ENCODE results near the gene SNX33. TPM values are rescaled to one million over a fixed set of nuclear protein-coding genes. Genes with fewer than 3 reads are reported as not detected.
"Not testable (repeated sequence)": the region's sequence is repeated elsewhere in the genome, so short reads cannot be mapped to it uniquely, and the experiment has no call there.

SNX33 gene
- total RNA-seq, 1 experiment from 2014 or later, result 8.3 TPM

- Histone ChIP-seq H3K9me2 (ENCODE audit: insufficient read depth) (no peaks in the 10 kb centered on the region), H3K27ac (ENCODE audit: low read depth, low read length) (no peak overlapping the region), H3K79me2 (ENCODE audit: insufficient read depth, low read length) (no peaks in the 10 kb centered on the region), H3K9ac (ENCODE audit: low read length) (no peak overlapping the region), H3K27me3 (ENCODE audit: insufficient read depth, low read length) (no peaks in the 10 kb centered on the region), H2AFZ (ENCODE audit: low read depth, low read length, poor library complexity, severe bottlenecking) (no peak overlapping the region), H4K20me1 (ENCODE audit: insufficient read depth) (no peaks in the 10 kb centered on the region), H3K36me3 (ENCODE audit: control insufficient read depth in 1 of 2, insufficient read depth in 2 of 2, low read length in 2 of 2) (no peaks in the 10 kb centered on the region), H3K4me2 (ENCODE audit: low read length) (no peak overlapping the region), H3K4me1 (ENCODE audit: control insufficient read depth in 1 of 2, insufficient read depth in 2 of 2, low read length in 2 of 2) (peaks cover 8 to 13% of the 10 kb centered on the region in 2 experiments; a peak in 3 of 4 replicates), H3K4me3 (replicated peaks in 1 of 2; ENCODE audit: low read depth in 1 of 2, low read length in 2 of 2) (no peak overlapping the region), H3K9me3 (ENCODE audit: control insufficient read depth in 1 of 2, insufficient read depth in 1 of 2, low read depth in 1 of 2, low read length in 2 of 2) (no peaks in the 10 kb centered on the region)
- ATAC-seq, result no peak
- no TSS peak for BruUV-seq (replicated peaks)
- no peak for DNase-seq (ENCODE audit: low read depth, low spot score)
- ChIA-PET CTCF (interaction anchor here (1.2 to 2.3 kb wide), 2 partner anchors 8 to 310 kb away, joined by 3 to 7 read pairs; no protein-coding TSS in a partner anchor), RAD21 (ENCODE audit: low non-redundant PET in 1 of 2, low total read pairs in 2 of 2, uncharacterized antibody in 2 of 2, unreplicated experiment in 2 of 2) (no interaction called here), POLR2A (no interaction called here)
- intact Hi-C loops (cut with micrococcal nuclease), result no loop called here
- TF ChIP-seq ZBTB33 (IDR thresholded peaks at IDR 0.05; ENCODE audit: extremely low read depth, insufficient replicate concordance, low read length) (no peak), JUND (IDR thresholded peaks at IDR 0.05) (no peak), SP1 (IDR thresholded peaks at IDR 0.05; ENCODE audit: low read depth) (no peak), EZH2phosphoT487 (IDR thresholded peaks at IDR 0.05; ENCODE audit: borderline replicate concordance) (no peak), SIN3A (IDR thresholded peaks at IDR 0.05; ENCODE audit: low read depth) (no peak), TCF7L2 (IDR thresholded peaks at IDR 0.05; ENCODE audit: borderline replicate concordance, extremely low read depth, insufficient read depth, insufficient read length) (no peak), ATF3 (IDR thresholded peaks at IDR 0.05) (no peak), RAD21 (IDR thresholded peaks at IDR 0.05; ENCODE audit: low read depth) (no peak), ZFX (IDR thresholded peaks at IDR 0.05) (no peak)
Observed at GRCh38 chr15:75677465-75678323, 30.0 kb downstream of the SNX33 start.

- H3K79me2 ChIP-seq (ENCODE audit: insufficient read depth, low read length); DNase-seq (ENCODE audit: low read depth, low spot score); H3K4me3 ChIP-seq (replicated peaks in 1 of 2; ENCODE audit: low read depth in 1 of 2, low read length in 2 of 2); intact Hi-C loops (cut with micrococcal nuclease); H2AFZ ChIP-seq (ENCODE audit: low read depth, low read length, poor library complexity, severe bottlenecking); H3K9me3 ChIP-seq (ENCODE audit: control insufficient read depth in 1 of 2, insufficient read depth in 1 of 2, low read depth in 1 of 2, low read length in 2 of 2); H3K27me3 ChIP-seq (ENCODE audit: insufficient read depth, low read length); H3K27ac ChIP-seq (ENCODE audit: low read depth, low read length); H4K20me1 ChIP-seq (ENCODE audit: insufficient read depth); H3K9ac ChIP-seq (ENCODE audit: low read length); ATAC-seq; H3K9me2 ChIP-seq (ENCODE audit: insufficient read depth); POLR2A ChIA-PET; BruUV-seq (replicated peaks); RAD21 ChIA-PET (ENCODE audit: low non-redundant PET in 1 of 2, low total read pairs in 2 of 2, uncharacterized antibody in 2 of 2, unreplicated experiment in 2 of 2); H3K4me1 ChIP-seq (ENCODE audit: control insufficient read depth in 1 of 2, insufficient read depth in 2 of 2, low read length in 2 of 2); H3K36me3 ChIP-seq (ENCODE audit: control insufficient read depth in 1 of 2, insufficient read depth in 2 of 2, low read length in 2 of 2); H3K4me2 ChIP-seq (ENCODE audit: low read length): not testable (repeated sequence)
- CTCF ChIA-PET, result interaction anchor here (1.2 to 2.3 kb wide), 2 partner anchors 9 to 311 kb away, joined by 3 to 7 read pairs; no protein-coding TSS in a partner anchor
Observed at GRCh38 chr15:75678324-75678690, 30.6 kb downstream of the SNX33 start.
